OCI-LY1 (cell line): ENCODE results near the gene FTCD.

Experiments
- H2AFZ ChIP-seq: fragments of 200-600 bp; sonication (generic), shearing (Covaris generic); 2 replicates; pipeline ENCODE4 v1.6.0; 2014; ENCODE audit warnings: antibody characterized with exemption, mild to moderate bottlenecking, low read length
- H3F3A ChIP-seq: fragments of 200-600 bp; sonication (generic), shearing (Covaris generic); 2 replicates; pipeline ENCODE4 v1.6.0; 2014; ENCODE audit warnings: mild to moderate bottlenecking, antibody characterized with exemption, low read length, moderate library complexity; ENCODE audit not compliant: insufficient read depth
- H3K27ac ChIP-seq: fragments of 200-600 bp; sonication (generic); 2 replicates; pipeline ENCODE4 v1.5.1; 2014; ENCODE audit warnings: low read length, mixed run types, mild to moderate bottlenecking, low read depth; ENCODE audit not compliant: poor library complexity, severe bottlenecking
- H3K27me3 ChIP-seq: fragments of 200-600 bp; sonication (generic); 2 replicates; pipeline ENCODE4 v1.6.0; 2014; ENCODE audit warnings: antibody characterized with exemption, mild to moderate bottlenecking, low read length, moderate library complexity; ENCODE audit not compliant: insufficient read depth
- H3K36me3 ChIP-seq: fragments of 200-600 bp; sonication (generic); 2 replicates; pipeline ENCODE4 v1.6.1; 2014; ENCODE audit warnings: mild to moderate bottlenecking, antibody characterized with exemption, low read length, moderate library complexity, mixed read lengths; ENCODE audit not compliant: insufficient read depth
- H3K4me1 ChIP-seq: fragments of 200-600 bp; sonication (generic); 2 replicates; pipeline ENCODE4 v1.5.1; 2014; ENCODE audit warnings: mild to moderate bottlenecking, low read length, moderate library complexity; ENCODE audit not compliant: insufficient read depth, severe bottlenecking
- H3K4me2 ChIP-seq: fragments of 200-600 bp; sonication (generic), shearing (Covaris generic); 2 replicates; pipeline ENCODE4 v1.6.1; 2014; ENCODE audit warnings: low read length
- H3K4me3 ChIP-seq: fragments of 200-600 bp; sonication (generic); 2 replicates; pipeline ENCODE4 v1.5.1; 2014; ENCODE audit warnings: low read length, low read depth, mild to moderate bottlenecking, mixed read lengths; ENCODE audit not compliant: poor library complexity, severe bottlenecking
- H3K79me2 ChIP-seq: fragments of 200-600 bp; shearing (Covaris generic); 2 replicates; pipeline ENCODE4 v1.6.1; 2016; ENCODE audit warnings: mixed run types, low read length, mixed read lengths; ENCODE audit not compliant: insufficient read depth
- H3K9ac ChIP-seq: fragments of 200-600 bp; sonication (generic), shearing (Covaris generic); 2 replicates; pipeline ENCODE4 v1.6.1; 2014; ENCODE audit warnings: mild to moderate bottlenecking, low read length, mixed read lengths
- H3K9me2 ChIP-seq: fragments of 200-600 bp; sonication (generic), shearing (Covaris generic); 2 replicates; pipeline ENCODE4 v1.6.1; 2014; ENCODE audit warnings: low read depth, mild to moderate bottlenecking, low read length, mixed read lengths
- H3K9me3 ChIP-seq: fragments of 200-600 bp; shearing (Covaris generic); 2 replicates; pipeline ENCODE4 v1.6.1; 2014; ENCODE audit warnings: low read length, mixed read lengths
- H4K20me1 ChIP-seq: fragments of 200-600 bp; sonication (generic), shearing (Covaris generic); 2 replicates; pipeline ENCODE4 v1.6.0; 2016; ENCODE audit warnings: mild to moderate bottlenecking, low read length; ENCODE audit not compliant: insufficient read depth
- CTCF ChIP-seq: fragments of 200-600 bp; sonication (generic), shearing (Covaris generic); IDR thresholded peaks from 2 replicates; pipeline ENCODE4 v1.5.1; 2017; ENCODE audit warnings: mild to moderate bottlenecking, antibody characterized with exemption, low read length, moderate library complexity, mixed read lengths
- EZH2 ChIP-seq: fragments of 200-600 bp; sonication (generic), shearing (Covaris generic); IDR thresholded peaks from 2 replicates; pipeline ENCODE4 v1.8.0; 2017; ENCODE audit warnings: borderline replicate concordance, mixed run types, mild to moderate bottlenecking, antibody characterized with exemption, low read length, moderate library complexity, mixed read lengths

Gene FTCD

GRCh38 chr21:46153247-46154154, 1.9 kb downstream of the FTCD start:
- H3K9me2 ChIP-seq, result no peaks in the 10 kb centered on the region
- no peaks in the 10 kb centered on the region for H3K4me1 ChIP-seq
- H3K4me3 ChIP-seq, result peak overlapping the region; percentile 31
- no peaks in the 10 kb centered on the region for H3K79me2 ChIP-seq
- TF ChIP-seq EZH2 (no peak), CTCF (peak; percentile 88)
- peak overlapping the region; percentile 49; the same call in 1 of the 2 replicates for H3K4me2 ChIP-seq
- H3K27ac ChIP-seq, result no peak overlapping the region
- no peaks in the 10 kb centered on the region for H3K9me3 ChIP-seq
- H3K27me3 ChIP-seq, result no peaks in the 10 kb centered on the region
- no peak overlapping the region for H2AFZ ChIP-seq
- no peaks in the 10 kb centered on the region for H3K36me3 ChIP-seq
- H3K9ac ChIP-seq, result peak overlapping the region; percentile 12; the same call in 1 of the 2 replicates
- H4K20me1 ChIP-seq, result no peaks in the 10 kb centered on the region
- no peaks in the 10 kb centered on the region for H3F3A ChIP-seq

GRCh38 chr21:46152927-46153246, 2.5 kb downstream of the FTCD start:
- Histone ChIP-seq H3K79me2 (no peaks in the 10 kb centered on the region), H3K4me1 (no peaks in the 10 kb centered on the region), H3F3A (no peaks in the 10 kb centered on the region), H3K9me2 (no peaks in the 10 kb centered on the region), H3K36me3 (no peaks in the 10 kb centered on the region), H3K27ac (no peak overlapping the region), H3K27me3 (no peaks in the 10 kb centered on the region), H4K20me1 (no peaks in the 10 kb centered on the region), H2AFZ (no peak overlapping the region), H3K4me2 (peak overlapping the region; percentile 49; the same call in 1 of the 2 replicates), H3K9me3 (no peaks in the 10 kb centered on the region), H3K9ac (no peak overlapping the region), H3K4me3 (no peak overlapping the region)
- no peak for TF ChIP-seq EZH2

GRCh38 chr21:46151989-46152926, 3.1 kb downstream of the FTCD start:
- no peak overlapping the region for H2AFZ ChIP-seq
- H3K4me1 ChIP-seq, result no peaks in the 10 kb centered on the region
- H3K4me3 ChIP-seq, result no peak overlapping the region
- H3K4me2 ChIP-seq, result no peak overlapping the region
- H3K79me2 ChIP-seq, result no peaks in the 10 kb centered on the region
- no peak overlapping the region for H3K9ac ChIP-seq
- H3K9me2 ChIP-seq, result no peaks in the 10 kb centered on the region
- no peaks in the 10 kb centered on the region for H3K9me3 ChIP-seq
- no peaks in the 10 kb centered on the region for H3K27me3 ChIP-seq
- H3K36me3 ChIP-seq, result no peaks in the 10 kb centered on the region
- H3F3A ChIP-seq, result no peaks in the 10 kb centered on the region
- H4K20me1 ChIP-seq, result no peaks in the 10 kb centered on the region
- no peak overlapping the region for H3K27ac ChIP-seq
- TF ChIP-seq EZH2, result no peak
- TF ChIP-seq CTCF, result no peak
